Progenitor cell of endocrine pancreas (in vitro differentiated cells): ENCODE measurements around the gene CTTNBP2NL. TPM values are rescaled to one million over a fixed set of nuclear protein-coding genes. Genes with fewer than 3 reads are reported as not detected.
A peak's percentile ranks its signal among the peaks of the same experiment; 100 is the strongest.

Experiments
- DNase-seq: peaks from one replicate; pipeline ENCODE4 v3.0.0; 2021; ENCODE audit warnings: low spot score; ENCODE audit not compliant: unreplicated experiment
- H3K27ac Mint-ChIP-seq: 2 replicates; pipeline ENCODE4 v1.8.0; 2021; ENCODE audit warnings: mild to moderate bottlenecking, moderate library complexity, mixed read lengths
- H3K27me3 Mint-ChIP-seq: 2 replicates; pipeline ENCODE4 v1.8.0; 2021; ENCODE audit warnings: mixed read lengths
- H3K36me3 Mint-ChIP-seq: 2 replicates; pipeline ENCODE4 v1.8.0; 2022; ENCODE audit warnings: mixed read lengths; ENCODE audit not compliant: insufficient read depth
- H3K4me1 Mint-ChIP-seq: 2 replicates; pipeline ENCODE4 v1.8.0; 2021; ENCODE audit warnings: low read depth, mixed read lengths
- H3K4me3 Mint-ChIP-seq: 2 replicates; pipeline ENCODE4 v1.8.0; 2021; ENCODE audit warnings: low read depth, mild to moderate bottlenecking, moderate library complexity, mixed read lengths
- H3K9me3 Mint-ChIP-seq: 2 replicates; pipeline ENCODE4 v1.8.0; 2021; ENCODE audit warnings: low read depth, mixed read lengths
- CTCF ChIP-seq: fragments of 200-600 bp; sonication (generic); IDR thresholded peaks from one replicate; pipeline ENCODE4 v1.5.0; 2021; ENCODE audit warnings: antibody characterized with exemption, mild to moderate bottlenecking; ENCODE audit not compliant: unreplicated experiment
- total RNA-seq: library from RNA; stranded (reverse); gene quantifications from 2 replicates; pipeline ENCODE4 v1.2.1, GENCODE V29; 2021

The CTTNBP2NL gene
- total RNA-seq, 1 donor from 2014 or later, result 46.0 TPM

- Mint-ChIP-seq H3K27ac (no peak overlapping the region), H3K4me1 (peaks cover 5% of the 10 kb centered on the region), H3K9me3 (no peaks in the 10 kb centered on the region), H3K4me3 (no peak overlapping the region), H3K27me3 (peaks cover 27% of the 10 kb centered on the region), H3K36me3 (no peaks in the 10 kb centered on the region)
- DNase-seq, result peak; percentile 21
- TF ChIP-seq CTCF, result peak; percentile 75
These were observed 37.1 kb upstream of the CTTNBP2NL start for GRCh38 chr1:112358798-112359408.

GRCh38 chr1:112359961-112360767 is 35.9 kb upstream of the CTTNBP2NL start:
- Mint-ChIP-seq H3K4me1 (peaks cover 5% of the 10 kb centered on the region), H3K9me3 (no peaks in the 10 kb centered on the region), H3K27ac (no peak overlapping the region), H3K27me3 (peaks cover 27% of the 10 kb centered on the region), H3K4me3 (no peak overlapping the region), H3K36me3 (no peaks in the 10 kb centered on the region)
- no peak for TF ChIP-seq CTCF
- no peak for DNase-seq

GRCh38 chr1:112363636-112364035 is 32.4 kb upstream of the CTTNBP2NL start:
- DNase-seq, result no peak
- Mint-ChIP-seq H3K4me3 (no peak overlapping the region), H3K27me3 (peaks cover 40% of the 10 kb centered on the region), H3K9me3 (no peaks in the 10 kb centered on the region), H3K27ac (no peak overlapping the region), H3K36me3 (no peaks in the 10 kb centered on the region), H3K4me1 (peaks cover 5% of the 10 kb centered on the region)
- TF ChIP-seq CTCF, result no peak

- H3K27me3 Mint-ChIP-seq, result peaks cover 57% of the 10 kb centered on the region
- H3K4me1 Mint-ChIP-seq, result no peaks in the 10 kb centered on the region
- no peak for TF ChIP-seq CTCF
- H3K4me3 Mint-ChIP-seq, result no peak overlapping the region
- no peaks in the 10 kb centered on the region for H3K9me3 Mint-ChIP-seq
- no peaks in the 10 kb centered on the region for H3K36me3 Mint-ChIP-seq
- no peak overlapping the region for H3K27ac Mint-ChIP-seq
- no peak for DNase-seq
These were observed 27.8 kb upstream of the CTTNBP2NL start for GRCh38 chr1:112368198-112368597.

- Mint-ChIP-seq H3K27ac (no peak overlapping the region), H3K9me3 (no peaks in the 10 kb centered on the region), H3K27me3 (peaks cover 67% of the 10 kb centered on the region), H3K4me1 (no peaks in the 10 kb centered on the region), H3K36me3 (no peaks in the 10 kb centered on the region), H3K4me3 (no peak overlapping the region)
- peak; percentile 96 for TF ChIP-seq CTCF
- DNase-seq, result peak; percentile 88
These were observed 26.4 kb upstream of the CTTNBP2NL start for GRCh38 chr1:112369392-112370285.
